Activated naive CD8-positive, alpha-beta T cell treated with anti-CD3 and anti-CD28 coated beads for 36 hours (primary cell): Measurements from ENCODE around the gene SLC25A45. TPM values are rescaled to one million over a fixed set of nuclear protein-coding genes. Genes with fewer than 3 reads are reported as not detected.

Experiments used
- DNase-seq: peaks from one replicate; pipeline ENCODE4 v3.0.0; 2021
- H3K27ac Mint-ChIP-seq: one replicate; pipeline ENCODE4 v1.8.0; 2022; ENCODE audit warnings: mild to moderate bottlenecking, moderate library complexity, mixed read lengths
- H3K27me3 Mint-ChIP-seq: one replicate; pipeline ENCODE4 v1.8.0; 2022; ENCODE audit warnings: mild to moderate bottlenecking, mixed read lengths
- H3K36me3 Mint-ChIP-seq: one replicate; pipeline ENCODE4 v1.8.0; 2021; ENCODE audit warnings: mild to moderate bottlenecking, mixed read lengths
- H3K4me1 Mint-ChIP-seq: one replicate; pipeline ENCODE4 v1.8.0; 2021; ENCODE audit warnings: mixed read lengths
- H3K4me3 Mint-ChIP-seq: one replicate; pipeline ENCODE4 v1.8.0; 2022; ENCODE audit warnings: mild to moderate bottlenecking, moderate library complexity, mixed read lengths
- H3K9me3 Mint-ChIP-seq: one replicate; pipeline ENCODE4 v1.8.0; 2022; ENCODE audit warnings: mixed read lengths
- total RNA-seq, 2 experiments: library from RNA; stranded (reverse); gene quantifications; one replicate each; pipeline ENCODE4 v1.2.3, GENCODE V29; 2021

Gene SLC25A45
- total RNA-seq, 2 experiments from 2014 or later, result 15.4 to 15.7 TPM

DNA sequence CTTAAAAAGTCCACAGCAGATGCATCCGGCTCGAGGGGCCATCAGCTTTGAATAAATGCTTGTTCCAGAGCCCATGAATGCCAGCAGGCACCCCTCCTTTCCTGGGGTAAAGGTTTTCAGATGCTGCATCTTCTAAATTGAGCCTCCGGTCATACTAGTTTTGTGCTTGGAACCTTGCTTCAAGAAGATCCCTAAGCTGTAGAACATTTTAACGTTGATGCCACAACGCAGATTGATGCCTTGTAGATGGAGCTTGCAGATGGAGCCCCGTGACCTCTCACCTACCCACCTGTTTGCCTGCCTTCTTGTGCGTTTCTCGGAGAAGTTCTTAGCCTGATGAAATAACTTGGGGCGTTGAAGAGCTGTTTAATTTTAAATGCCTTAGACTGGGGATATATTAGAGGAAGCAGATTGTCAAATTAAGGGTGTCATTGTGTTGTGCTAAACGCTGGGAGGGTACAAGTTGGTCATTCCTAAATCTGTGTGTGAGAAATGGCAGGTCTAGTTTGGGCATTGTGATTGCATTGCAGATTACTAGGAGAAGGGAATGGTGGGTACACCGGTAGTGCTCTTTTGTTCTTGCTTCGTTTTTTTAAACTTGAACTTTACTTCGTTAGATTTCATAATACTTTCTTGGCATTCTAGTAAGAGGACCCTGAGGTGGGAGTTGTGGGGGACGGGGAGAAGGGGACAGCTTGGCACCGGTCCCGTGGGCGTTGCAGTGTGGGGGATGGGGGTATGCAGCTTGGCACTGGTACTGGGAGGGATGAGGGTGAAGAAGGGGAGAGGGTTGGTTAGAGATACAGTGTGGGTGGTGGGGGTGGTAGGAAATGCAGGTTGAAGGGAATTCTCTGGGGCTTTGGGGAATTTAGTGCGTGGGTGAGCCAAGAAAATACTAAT, 42.0 kb upstream of the SLC25A45 start:
- peaks cover 28% of the 10 kb centered on the region for H3K27me3 Mint-ChIP-seq
- H3K9me3 Mint-ChIP-seq, result peaks cover 5% of the 10 kb centered on the region
- peak overlapping the region; percentile 99 for H3K27ac Mint-ChIP-seq
- peak; percentile 69 for DNase-seq
- peaks cover 71% of the 10 kb centered on the region for H3K4me1 Mint-ChIP-seq
- H3K36me3 Mint-ChIP-seq, result peaks cover 67% of the 10 kb centered on the region
- peak overlapping the region; percentile 100 for H3K4me3 Mint-ChIP-seq

DNA sequence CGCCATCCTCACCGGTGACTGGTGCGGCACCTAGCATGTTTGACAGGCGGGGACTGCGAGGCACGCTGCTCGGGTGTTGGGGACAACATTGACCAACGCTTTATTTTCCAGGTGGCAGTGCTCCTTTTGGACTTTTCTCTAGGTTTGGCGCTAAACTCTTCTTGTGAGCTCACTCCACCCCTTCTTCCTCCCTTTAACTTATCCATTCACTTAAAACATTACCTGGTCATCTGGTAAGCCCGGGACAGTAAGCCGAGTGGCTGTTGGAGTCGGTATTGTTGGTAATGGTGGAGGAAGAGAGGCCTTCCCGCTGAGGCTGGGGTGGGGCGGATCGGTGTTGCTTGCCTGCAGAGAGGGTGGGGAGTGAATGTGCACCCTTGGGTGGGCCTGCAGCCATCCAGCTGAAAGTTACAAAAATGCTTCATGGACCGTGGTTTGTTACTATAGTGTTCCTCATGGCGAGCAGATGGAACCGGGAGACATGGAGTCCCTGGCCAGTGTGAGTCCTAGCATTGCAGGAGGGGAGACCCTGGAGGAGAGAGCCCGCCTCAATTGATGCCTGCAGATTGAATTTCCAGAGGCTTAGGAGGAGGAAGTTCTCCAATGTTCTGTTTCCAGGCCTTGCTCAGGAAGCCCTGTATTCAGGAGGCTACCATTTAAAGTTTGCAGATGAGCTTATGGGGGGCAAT, 41.2 kb upstream of the SLC25A45 start:
- H3K27ac Mint-ChIP-seq, result peak overlapping the region; percentile 99
- H3K27me3 Mint-ChIP-seq, result peaks cover 28% of the 10 kb centered on the region
- H3K9me3 Mint-ChIP-seq, result peaks cover 5% of the 10 kb centered on the region
- DNase-seq, result no peak
- peaks cover 65% of the 10 kb centered on the region for H3K36me3 Mint-ChIP-seq
- peaks cover 68% of the 10 kb centered on the region for H3K4me1 Mint-ChIP-seq
- peak overlapping the region; percentile 100 for H3K4me3 Mint-ChIP-seq

DNA sequence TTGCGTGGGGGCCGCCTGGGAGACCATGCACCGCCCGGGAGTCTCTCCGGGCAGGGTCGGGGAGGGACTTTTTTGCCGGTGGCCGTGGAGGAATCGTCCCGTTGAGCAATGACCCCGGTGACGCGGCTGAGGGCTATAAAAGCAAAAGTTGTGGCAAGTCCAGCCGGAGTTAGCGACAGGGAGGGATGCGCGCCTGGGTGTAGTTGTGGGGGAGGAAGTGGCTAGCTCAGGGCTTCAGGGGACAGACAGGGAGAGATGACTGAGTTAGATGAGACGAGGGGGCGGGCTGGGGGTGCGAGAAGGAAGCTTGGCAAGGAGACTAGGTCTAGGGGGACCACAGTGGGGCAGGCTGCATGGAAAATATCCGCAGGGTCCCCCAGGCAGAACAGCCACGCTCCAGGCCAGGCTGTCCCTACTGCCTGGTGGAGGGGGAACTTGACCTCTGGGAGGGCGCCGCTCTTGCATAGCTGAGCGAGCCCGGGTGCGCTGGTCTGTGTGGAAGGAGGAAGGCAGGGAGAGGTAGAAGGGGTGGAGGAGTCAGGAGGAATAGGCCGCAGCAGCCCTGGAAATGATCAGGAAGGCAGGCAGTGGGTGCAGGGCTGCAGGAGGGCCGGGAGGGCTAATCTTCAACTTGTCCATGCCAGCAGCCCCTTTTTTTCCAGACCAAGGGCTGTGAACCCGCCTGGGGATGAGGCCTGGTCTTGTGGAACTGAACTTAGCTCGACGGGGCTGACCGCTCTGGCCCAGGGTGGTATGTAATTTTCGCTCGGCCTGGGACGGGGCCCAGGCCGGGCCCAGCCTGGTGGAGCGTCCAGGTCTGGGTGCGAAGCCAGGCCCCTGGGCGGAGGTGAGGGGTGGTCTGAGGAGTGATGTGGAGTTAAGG, 40.4 kb upstream of the SLC25A45 start, which contains the start of gene NEAT1:
Gene NEAT1 (plus strand): TSS at position 166 of the 883 bp plus-strand sequence.
- Mint-ChIP-seq H3K36me3 (peaks cover 60% of the 10 kb centered on the region), H3K27ac (peak within 1 kb of the TSS; percentile 99), H3K4me3 (peak within 1 kb of the TSS; percentile 100), H3K9me3 (peaks cover 5% of the 10 kb centered on the region), H3K27me3 (peaks cover 28% of the 10 kb centered on the region), H3K4me1 (peaks cover 67% of the 10 kb centered on the region)
- DNase-seq, result peak; percentile 93

DNA sequence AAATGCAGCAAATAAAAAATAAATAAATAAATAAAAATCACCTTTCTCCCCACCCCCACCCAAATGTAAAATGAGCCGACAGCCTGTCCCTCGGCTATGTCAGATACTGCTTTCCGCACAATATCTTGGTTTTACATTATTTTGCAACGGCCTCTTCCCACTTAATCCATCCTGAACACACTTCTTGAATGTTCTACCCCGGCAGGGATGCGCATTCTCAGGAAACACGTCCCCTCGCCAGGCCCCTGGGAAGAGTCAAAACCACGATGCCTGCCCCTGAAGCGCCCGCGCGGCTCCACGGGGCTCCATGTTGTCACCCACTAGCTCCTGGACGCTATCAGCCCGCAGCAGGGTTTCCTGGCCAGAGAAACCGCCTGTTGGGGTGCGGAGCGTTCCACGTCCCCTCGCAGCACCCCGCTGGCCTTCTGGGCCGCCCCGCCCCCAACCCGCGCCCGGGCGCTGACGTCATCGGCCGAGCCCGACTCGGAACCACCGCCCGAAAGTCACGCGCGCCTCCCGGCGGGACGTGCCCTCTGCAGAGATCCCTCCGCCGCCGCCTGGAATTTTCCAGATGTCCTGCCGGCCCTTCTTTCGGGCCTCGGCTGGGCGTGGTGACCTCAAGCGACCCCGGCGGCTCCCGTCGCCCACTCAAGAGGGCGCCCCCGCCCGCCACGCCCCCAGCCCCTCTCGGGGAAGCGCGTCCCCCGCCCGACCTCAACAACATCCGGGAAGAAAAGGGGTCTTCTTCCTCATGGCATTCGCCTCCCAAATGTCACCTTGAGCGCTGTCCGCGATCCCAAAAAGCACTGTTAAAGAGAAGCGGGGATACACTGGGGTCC, 39.6 kb upstream of the SLC25A45 start:
- Mint-ChIP-seq H3K27ac (peak overlapping the region; percentile 99), H3K27me3 (peaks cover 28% of the 10 kb centered on the region), H3K4me3 (peak overlapping the region; percentile 100), H3K36me3 (peaks cover 51% of the 10 kb centered on the region), H3K4me1 (peaks cover 67% of the 10 kb centered on the region), H3K9me3 (peaks cover 5% of the 10 kb centered on the region)
- peak; percentile 98 for DNase-seq

DNA sequence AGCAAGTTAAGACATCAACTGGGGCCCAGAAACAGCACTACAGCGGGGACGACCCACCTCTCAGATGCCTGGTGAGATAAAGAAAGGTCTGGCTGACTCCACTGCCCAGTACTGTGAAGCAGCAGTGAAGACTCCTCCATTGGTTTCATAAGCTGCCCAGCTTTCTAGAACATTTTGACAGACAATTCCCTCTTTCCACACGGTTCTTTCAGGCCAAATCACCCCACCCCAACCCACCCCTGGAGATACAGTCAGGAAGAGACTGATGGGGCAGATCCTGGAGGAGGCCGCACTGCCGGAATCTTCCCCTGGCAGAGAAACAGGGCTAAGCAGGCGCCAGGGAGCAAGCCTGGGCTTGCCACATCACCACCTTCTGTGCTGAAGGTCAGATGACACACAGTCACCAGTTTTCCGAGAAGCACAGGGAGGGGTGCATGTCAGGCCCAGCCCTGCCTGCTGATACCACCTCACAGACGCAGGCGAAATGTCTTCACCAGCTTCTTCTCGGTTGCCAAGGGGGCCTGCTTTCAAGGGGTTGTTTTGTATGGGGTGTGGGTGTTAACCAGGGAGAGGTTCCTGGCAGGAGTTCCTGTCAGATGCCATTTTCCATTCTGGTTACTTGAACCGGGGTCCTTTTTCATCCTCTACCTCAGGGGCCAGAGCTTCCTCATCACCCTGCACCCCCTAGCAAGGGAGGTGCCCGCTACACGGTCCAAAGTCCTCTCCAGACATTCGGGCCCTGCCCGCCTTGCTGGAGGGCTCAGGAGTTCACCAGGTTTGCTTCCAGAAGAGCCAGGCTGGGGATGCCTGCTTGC, 38.7 kb upstream of the SLC25A45 start:
- Mint-ChIP-seq H3K9me3 (peaks cover 5% of the 10 kb centered on the region), H3K4me1 (peaks cover 66% of the 10 kb centered on the region), H3K27me3 (peaks cover 28% of the 10 kb centered on the region), H3K27ac (peak overlapping the region; percentile 99), H3K36me3 (peaks cover 43% of the 10 kb centered on the region), H3K4me3 (peak overlapping the region; percentile 100)
- peak; percentile 90 for DNase-seq

DNA sequence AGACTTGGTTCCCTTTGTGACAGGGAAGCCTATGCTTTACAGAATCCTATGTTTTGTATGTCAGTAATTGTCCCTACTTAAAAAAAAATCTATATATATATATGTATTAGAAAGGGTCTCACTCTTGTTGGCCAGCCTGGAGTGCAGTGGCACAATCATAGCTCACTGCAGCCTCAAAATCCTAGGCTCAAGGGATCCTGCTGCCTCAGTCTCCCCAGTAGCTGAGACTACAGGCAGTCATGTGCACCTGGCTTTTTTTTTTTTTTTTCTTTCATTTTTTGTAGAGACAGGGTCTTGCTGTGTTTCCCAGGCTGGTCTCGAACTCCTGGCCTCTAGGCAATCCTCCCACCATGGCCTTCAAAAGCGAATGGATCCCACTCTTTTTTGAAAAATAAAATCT, 38.1 kb upstream of the SLC25A45 start:
- Mint-ChIP-seq H3K4me1 (peaks cover 68% of the 10 kb centered on the region), H3K27ac (peak overlapping the region; percentile 99), H3K9me3 (peaks cover 5% of the 10 kb centered on the region), H3K4me3 (peak overlapping the region; percentile 100), H3K36me3 (peaks cover 41% of the 10 kb centered on the region), H3K27me3 (peaks cover 28% of the 10 kb centered on the region)
- no peak for DNase-seq

DNA sequence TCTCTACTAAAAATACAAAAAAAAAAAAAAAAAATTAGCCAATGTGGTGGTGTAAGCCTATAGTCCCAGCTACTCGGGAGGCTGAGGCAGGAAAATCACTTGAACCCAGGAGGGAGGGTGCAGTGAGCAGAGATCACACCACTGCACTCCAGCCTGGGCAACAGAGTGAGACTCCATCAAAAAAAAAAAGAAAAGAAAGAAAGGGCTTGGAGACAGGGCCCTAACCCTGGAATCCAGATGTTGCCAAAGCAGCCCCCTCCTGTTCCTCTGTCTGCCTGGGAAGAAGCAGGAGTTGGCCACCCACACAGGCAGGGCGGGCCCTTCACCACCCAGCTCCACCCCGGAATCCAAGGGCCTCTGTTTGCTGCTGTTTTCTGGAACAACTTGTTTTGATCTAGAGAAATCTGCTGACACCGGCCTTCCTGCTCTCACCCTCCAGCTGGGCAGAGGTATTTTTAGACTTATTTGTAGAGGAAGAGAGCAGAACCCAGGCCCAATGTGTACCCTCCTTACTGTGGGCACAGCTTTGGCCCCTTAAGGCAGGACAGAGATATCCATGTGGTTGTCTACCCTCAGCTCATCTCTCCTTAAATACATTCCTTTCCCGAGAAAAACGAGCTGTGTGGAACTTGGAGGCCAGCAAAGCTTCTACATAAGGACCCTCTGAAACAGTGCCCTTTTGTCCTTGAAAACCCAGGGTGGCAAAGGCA, 37.5 kb upstream of the SLC25A45 start:
- Mint-ChIP-seq H3K36me3 (peaks cover 35% of the 10 kb centered on the region), H3K27me3 (peaks cover 24% of the 10 kb centered on the region), H3K4me1 (peaks cover 65% of the 10 kb centered on the region), H3K4me3 (peak overlapping the region; percentile 100), H3K9me3 (peaks cover 5% of the 10 kb centered on the region), H3K27ac (peak overlapping the region; percentile 99)
- DNase-seq, result peak; percentile 64

DNA sequence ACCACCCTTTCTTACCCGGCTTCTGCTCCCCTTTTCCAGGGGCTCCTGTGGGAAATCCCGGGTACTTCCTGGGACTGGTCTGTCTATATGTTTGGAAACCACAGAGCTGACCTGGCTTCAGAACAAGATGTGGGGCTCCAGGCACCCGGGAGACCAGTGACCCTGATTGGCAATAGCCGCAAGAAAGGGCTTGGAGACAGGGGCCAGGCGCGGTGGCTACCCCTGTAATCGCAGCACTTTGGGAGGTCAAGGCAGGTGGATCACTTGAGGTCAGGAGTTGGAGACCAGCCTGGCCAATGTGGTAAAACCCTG, 37.0 kb upstream of the SLC25A45 start:
- no peak for DNase-seq
- Mint-ChIP-seq H3K4me3 (peak overlapping the region; percentile 100), H3K27ac (peak overlapping the region; percentile 99), H3K36me3 (peaks cover 30% of the 10 kb centered on the region), H3K27me3 (peaks cover 19% of the 10 kb centered on the region), H3K9me3 (peaks cover 5% of the 10 kb centered on the region), H3K4me1 (peaks cover 60% of the 10 kb centered on the region)

DNA sequence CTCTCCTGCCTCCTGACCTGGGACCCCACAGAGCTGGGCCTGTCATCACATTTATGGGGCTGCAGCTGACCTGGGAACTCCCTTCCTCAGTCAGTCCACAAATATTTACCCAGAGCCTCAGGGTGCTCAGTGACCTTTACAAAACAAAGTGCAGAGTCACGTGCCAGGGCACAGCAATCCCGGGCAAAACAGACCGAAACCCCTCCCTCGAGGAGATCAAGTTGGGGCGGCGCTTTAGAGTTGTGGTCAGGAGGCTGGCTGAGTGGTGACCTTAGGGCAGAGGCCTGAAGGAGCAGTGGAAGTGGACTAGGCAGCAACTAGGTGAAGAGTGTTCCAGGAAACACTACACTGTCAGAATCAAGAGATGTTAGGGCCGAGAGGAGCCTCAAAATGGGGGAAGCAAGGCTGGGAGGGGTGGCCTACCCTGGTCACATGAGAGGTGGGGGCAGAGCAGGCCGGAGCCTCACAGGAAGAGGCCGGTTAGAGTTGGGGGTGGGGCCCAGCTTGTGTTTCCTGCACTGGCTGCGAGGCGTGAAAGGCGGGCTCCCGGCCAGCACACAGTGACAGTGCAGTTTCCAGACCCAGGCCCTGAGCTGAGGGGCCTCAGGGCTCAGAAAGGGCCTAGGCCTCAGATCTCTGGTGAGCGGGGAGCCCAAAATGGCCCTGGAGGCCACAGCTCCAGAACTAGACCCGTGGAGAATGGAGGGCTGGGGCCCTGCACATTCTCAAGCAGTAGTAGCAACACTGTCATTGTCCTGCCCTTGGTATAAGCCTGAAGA, 36.4 kb upstream of the SLC25A45 start:
- DNase-seq, result peak; percentile 95
- H3K4me1 Mint-ChIP-seq, result peaks cover 58% of the 10 kb centered on the region

DNA sequence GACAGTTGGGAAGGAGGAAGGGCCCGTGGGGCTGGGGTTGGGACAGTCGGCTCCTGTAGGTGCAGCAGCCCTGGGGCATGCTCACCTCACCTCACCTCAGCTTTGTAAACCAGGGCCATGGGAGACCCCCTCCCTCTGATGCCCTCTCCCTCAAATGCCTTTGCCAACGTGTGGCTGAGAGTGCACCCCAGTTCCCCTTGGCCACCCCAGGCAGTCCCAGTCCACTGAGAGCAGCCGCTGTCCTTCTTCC, 35.9 kb upstream of the SLC25A45 start:
- Mint-ChIP-seq H3K4me1 (peaks cover 53% of the 10 kb centered on the region), H3K27me3 (peaks cover 11% of the 10 kb centered on the region), H3K27ac (peak overlapping the region; percentile 99), H3K36me3 (peaks cover 19% of the 10 kb centered on the region), H3K9me3 (peaks cover 5% of the 10 kb centered on the region), H3K4me3 (peak overlapping the region; percentile 100)
- no peak for DNase-seq

More for the DNA sequence above, 36.4 kb upstream of the SLC25A45 start:
- Mint-ChIP-seq H3K27me3 (peaks cover 16% of the 10 kb centered on the region), H3K4me3 (peak overlapping the region; percentile 100), H3K9me3 (peaks cover 5% of the 10 kb centered on the region), H3K27ac (peak overlapping the region; percentile 99), H3K36me3 (peaks cover 24% of the 10 kb centered on the region)

DNA sequence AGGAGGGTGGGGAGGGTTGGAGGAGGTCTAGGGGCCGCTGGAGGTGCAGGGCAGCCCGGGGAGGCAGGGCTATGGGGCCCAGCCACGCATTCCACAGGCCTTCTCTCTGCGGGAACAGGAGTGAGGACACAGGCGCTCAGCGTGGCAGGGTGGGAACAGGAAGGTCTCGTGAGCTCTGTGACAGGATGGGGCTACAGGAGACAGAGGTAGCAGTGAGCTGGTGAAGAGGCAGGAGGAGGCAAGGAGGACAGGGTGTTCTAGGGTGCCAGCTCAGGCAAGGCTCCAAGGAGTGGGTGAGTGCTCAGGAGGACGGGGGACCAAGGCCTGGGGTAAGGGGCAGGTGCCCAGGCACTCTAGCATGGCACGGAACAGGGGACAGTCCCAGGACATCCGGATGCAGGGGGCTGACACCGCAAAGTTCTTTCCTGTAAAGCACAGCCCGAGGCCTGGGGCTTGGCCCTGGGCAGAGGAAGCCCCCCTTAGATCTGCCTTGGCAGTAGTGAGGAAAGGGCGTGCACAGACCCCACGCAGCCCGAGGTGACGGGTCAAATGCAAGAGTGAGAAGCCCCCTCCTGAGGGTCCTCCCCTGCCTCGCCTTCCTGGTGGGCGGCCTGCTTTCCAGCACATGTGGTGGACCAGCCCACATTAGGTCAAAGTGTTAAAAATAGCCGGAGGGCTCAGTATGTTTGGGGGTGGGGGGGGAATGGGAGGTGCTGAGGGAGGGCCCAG, 35.4 kb upstream of the SLC25A45 start:
- H3K36me3 Mint-ChIP-seq, result peaks cover 14% of the 10 kb centered on the region
- peaks cover 3% of the 10 kb centered on the region for H3K9me3 Mint-ChIP-seq
- peaks cover 49% of the 10 kb centered on the region for H3K4me1 Mint-ChIP-seq
- peaks cover 6% of the 10 kb centered on the region for H3K27me3 Mint-ChIP-seq
- peak overlapping the region; percentile 99 for H3K27ac Mint-ChIP-seq
- DNase-seq, result peak; percentile 60
- peak overlapping the region; percentile 100 for H3K4me3 Mint-ChIP-seq
